IPS-18a (cell line): ENCODE data around the gene VWA8.

Experiments used
- H3K27ac ChIP-seq: one replicate; pipeline ENCODE4 v1.5.1; 2013; ENCODE audit warnings: low read length
- H3K27me3 ChIP-seq: one replicate; pipeline ENCODE4 v1.6.1; 2013; ENCODE audit warnings: mild to moderate bottlenecking, low read length; ENCODE audit not compliant: control insufficient read depth, insufficient read depth
- H3K36me3 ChIP-seq: one replicate; pipeline ENCODE4 v1.6.1; 2013; ENCODE audit warnings: low read depth, low read length; ENCODE audit not compliant: control insufficient read depth
- H3K4me1 ChIP-seq: one replicate; pipeline ENCODE4 v1.6.1; 2013; ENCODE audit warnings: low read depth, low read length; ENCODE audit not compliant: control insufficient read depth
- H3K4me3 ChIP-seq: one replicate; pipeline ENCODE4 v1.5.1; 2013; ENCODE audit warnings: low read length
- H3K9ac ChIP-seq: one replicate; pipeline ENCODE4 v1.6.1; 2013; ENCODE audit warnings: mild to moderate bottlenecking, low read length, moderate library complexity
- H3K9me3 ChIP-seq: one replicate; pipeline ENCODE4 v1.6.1; 2013; ENCODE audit warnings: low read depth, low read length; ENCODE audit not compliant: control insufficient read depth

The VWA8 gene

GRCh38 chr13:41603917-41604316, 357.0 kb downstream of the VWA8 start:
- no peak overlapping the region for H3K4me3 ChIP-seq
- H3K27ac ChIP-seq, result no peak overlapping the region
- no peak overlapping the region for H3K9ac ChIP-seq
- H3K27me3 ChIP-seq, result no peaks in the 10 kb centered on the region
- H3K9me3 ChIP-seq, result no peaks in the 10 kb centered on the region
- H3K4me1 ChIP-seq, result no peaks in the 10 kb centered on the region
- H3K36me3 ChIP-seq, result peaks cover 3% of the 10 kb centered on the region

- Histone ChIP-seq H3K4me1 (no peaks in the 10 kb centered on the region), H3K36me3 (peaks cover under 1% of the 10 kb centered on the region), H3K9me3 (no peaks in the 10 kb centered on the region), H3K27ac (no peak overlapping the region), H3K9ac (no peak overlapping the region), H3K27me3 (no peaks in the 10 kb centered on the region), H3K4me3 (no peak overlapping the region)
These were observed 359.0 kb downstream of the VWA8 start for GRCh38 chr13:41601718-41602445.

- no peaks in the 10 kb centered on the region for H3K27me3 ChIP-seq
- H3K9ac ChIP-seq, result no peak overlapping the region
- no peaks in the 10 kb centered on the region for H3K9me3 ChIP-seq
- H3K4me1 ChIP-seq, result no peaks in the 10 kb centered on the region
- H3K27ac ChIP-seq, result no peak overlapping the region
- no peaks in the 10 kb centered on the region for H3K36me3 ChIP-seq
- no peak overlapping the region for H3K4me3 ChIP-seq
These were observed 361.3 kb downstream of the VWA8 start for GRCh38 chr13:41599619-41600018.

- H3K27me3 ChIP-seq, result no peaks in the 10 kb centered on the region
- H3K9me3 ChIP-seq, result no peaks in the 10 kb centered on the region
These were observed 363.4 kb downstream of the VWA8 start for GRCh38 chr13:41597348-41598041.

GRCh38 chr13:41596190-41596589, 364.7 kb downstream of the VWA8 start:
- no peaks in the 10 kb centered on the region for H3K27me3 ChIP-seq
- no peak overlapping the region for H3K27ac ChIP-seq
- H3K36me3 ChIP-seq, result no peaks in the 10 kb centered on the region
- H3K9me3 ChIP-seq, result no peaks in the 10 kb centered on the region
- no peak overlapping the region for H3K9ac ChIP-seq
- H3K4me1 ChIP-seq, result no peaks in the 10 kb centered on the region
- H3K4me3 ChIP-seq, result no peak overlapping the region

More at GRCh38 chr13:41597348-41598041, 363.4 kb downstream of the VWA8 start:
- no peak overlapping the region for H3K9ac ChIP-seq
- H3K4me3 ChIP-seq, result no peak overlapping the region
- H3K4me1 ChIP-seq, result no peaks in the 10 kb centered on the region
- no peak overlapping the region for H3K27ac ChIP-seq
- no peaks in the 10 kb centered on the region for H3K36me3 ChIP-seq

- Histone ChIP-seq H3K4me3 (no peak overlapping the region), H3K27me3 (no peaks in the 10 kb centered on the region), H3K9me3 (no peaks in the 10 kb centered on the region), H3K4me1 (no peaks in the 10 kb centered on the region), H3K36me3 (no peaks in the 10 kb centered on the region), H3K27ac (no peak overlapping the region), H3K9ac (no peak overlapping the region)
These were observed 365.6 kb downstream of the VWA8 start for GRCh38 chr13:41595298-41595697.

GRCh38 chr13:41590643-41591042, 370.3 kb downstream of the VWA8 start:
- no peak overlapping the region for H3K27ac ChIP-seq
- H3K4me3 ChIP-seq, result no peak overlapping the region
- H3K9ac ChIP-seq, result no peak overlapping the region

GRCh38 chr13:41590122-41590521, 370.8 kb downstream of the VWA8 start:
- no peaks in the 10 kb centered on the region for H3K36me3 ChIP-seq
- no peaks in the 10 kb centered on the region for H3K9me3 ChIP-seq
- no peak overlapping the region for H3K9ac ChIP-seq
- H3K27ac ChIP-seq, result no peak overlapping the region
- no peak overlapping the region for H3K4me3 ChIP-seq
- no peaks in the 10 kb centered on the region for H3K27me3 ChIP-seq
- no peaks in the 10 kb centered on the region for H3K4me1 ChIP-seq

More at GRCh38 chr13:41590643-41591042, 370.3 kb downstream of the VWA8 start:
- H3K36me3 ChIP-seq, result no peaks in the 10 kb centered on the region
- no peaks in the 10 kb centered on the region for H3K27me3 ChIP-seq
- no peaks in the 10 kb centered on the region for H3K4me1 ChIP-seq
- H3K9me3 ChIP-seq, result no peaks in the 10 kb centered on the region

- no peaks in the 10 kb centered on the region for H3K4me1 ChIP-seq
- H3K27me3 ChIP-seq, result no peaks in the 10 kb centered on the region
- no peak overlapping the region for H3K4me3 ChIP-seq
- no peaks in the 10 kb centered on the region for H3K9me3 ChIP-seq
- no peak overlapping the region for H3K27ac ChIP-seq
- H3K36me3 ChIP-seq, result no peaks in the 10 kb centered on the region
- H3K9ac ChIP-seq, result no peak overlapping the region
These were observed 371.5 kb downstream of the VWA8 start for GRCh38 chr13:41589434-41589833.

- Histone ChIP-seq H3K4me3 (no peak overlapping the region), H3K9me3 (no peaks in the 10 kb centered on the region), H3K36me3 (no peaks in the 10 kb centered on the region), H3K27me3 (no peaks in the 10 kb centered on the region), H3K4me1 (no peaks in the 10 kb centered on the region), H3K9ac (no peak overlapping the region), H3K27ac (no peak overlapping the region)
These were observed 372.0 kb downstream of the VWA8 start for GRCh38 chr13:41588899-41589298.

- Histone ChIP-seq H3K9ac (no peak overlapping the region), H3K27ac (no peak overlapping the region), H3K36me3 (no peaks in the 10 kb centered on the region), H3K4me1 (no peaks in the 10 kb centered on the region), H3K4me3 (no peak overlapping the region), H3K9me3 (no peaks in the 10 kb centered on the region), H3K27me3 (no peaks in the 10 kb centered on the region)
These were observed 372.5 kb downstream of the VWA8 start for GRCh38 chr13:41588448-41588847.

- Histone ChIP-seq H3K27ac (no peak overlapping the region), H3K9ac (no peak overlapping the region), H3K9me3 (no peaks in the 10 kb centered on the region), H3K36me3 (no peaks in the 10 kb centered on the region), H3K4me1 (no peaks in the 10 kb centered on the region), H3K27me3 (no peaks in the 10 kb centered on the region), H3K4me3 (no peak overlapping the region)
These were observed 373.4 kb downstream of the VWA8 start for GRCh38 chr13:41587490-41587889.
